K562 (cell line): Measurements from ENCODE around the gene PRRX1. TPM values are rescaled to one million over a fixed set of nuclear protein-coding genes. Genes with fewer than 3 reads are reported as not detected.

Experiments
- ATAC-seq: fragments of 200-7000 bp; cut with Tn5 transposase; 3 replicates; pipeline ENCODE4 v1.9.1; 2020; ENCODE audit warnings: moderate library complexity
- BruUV-seq: library from RNA; stranded (reverse); fragments of 400-500 nt; replicated peaks from 2 replicates; lab custom pipeline; 2021; lab: Mats Ljungman, UMichigan
- CTCF ChIA-PET: fragments of 300-600 bp; formaldehyde crosslinking; extraction: SDS; loops from one replicate; lab custom pipeline; 2021; ENCODE audit warnings: low intra/inter-chr PET ratio; lab: Yijun Ruan, JAX
- POLR2A ChIA-PET: fragments of 300-600, 350-650 bp; sonication (Branson Sonifier 250); formaldehyde crosslinking; extraction: SDS; loops from one replicate; lab custom pipeline; 2021; ENCODE audit warnings: antibody characterized with exemption, inconsistent platforms; lab: Yijun Ruan, JAX
- DNase-seq, 4 experiments: peaks; one replicate each; pipeline versions ENCODE4 v3.0.0 to v3.0.0-alpha.2; 2011 to 2018; ENCODE audit warnings: low spot score in 3 of 4, mixed read lengths in 3 of 4; ENCODE audit errors: extremely low read depth in 1 of 4
- FAIRE-seq: peaks from 2 replicates; lab custom pipeline; 2011; peaks lifted over from hg19 to GRCh38; lab: Jason Lieb, UNC
- H2AFZ ChIP-seq: 2 replicates; pipeline ENCODE4 v1.6.0; 2011; ENCODE audit warnings: low read depth, low read length, control low read depth, inconsistent platforms
- H3K27ac ChIP-seq: fragments of 200-600 bp; 3 replicates; pipeline ENCODE4 v1.8.0; 2011; ENCODE audit warnings: low read depth, mild to moderate bottlenecking, control low read depth, inconsistent platforms, low read length, moderate library complexity, mixed read lengths; ENCODE audit errors: extremely low read depth
- H3K27me3 ChIP-seq, 2 experiments: fragments of 300-600 bp in 1 of 2; 2 replicates in 1 of 2; 3 replicates in 1 of 2; pipeline versions ENCODE4 v1.6.0 to v1.8.0; 2011; ENCODE audit warnings: inconsistent platforms in 2 of 2, low read length in 2 of 2, mild to moderate bottlenecking in 1 of 2, mixed read lengths in 1 of 2, moderate library complexity in 1 of 2; ENCODE audit not compliant: control insufficient read depth in 2 of 2, insufficient read depth in 2 of 2
- H3K36me3 ChIP-seq: fragments of 300-600 bp; 3 replicates; pipeline ENCODE4 v1.8.0; 2011; ENCODE audit warnings: mild to moderate bottlenecking, low read length, inconsistent platforms; ENCODE audit not compliant: control insufficient read depth, insufficient read depth
- H3K4me1 ChIP-seq, 2 experiments: fragments of 200-600 bp in 1 of 2; replicated peaks in 1 of 2; 2 replicates in 1 of 2; 3 replicates in 1 of 2; pipeline versions ENCODE4 v1.5.1 to v1.8.0; 2011; ENCODE audit warnings: inconsistent platforms in 2 of 2, low read length in 2 of 2, mild to moderate bottlenecking in 1 of 2, mixed read lengths in 1 of 2, moderate library complexity in 1 of 2; ENCODE audit not compliant: control insufficient read depth in 2 of 2, insufficient read depth in 2 of 2
- H3K4me2 ChIP-seq: 2 replicates; pipeline ENCODE4 v1.6.1; 2011; ENCODE audit warnings: low read length, control low read depth, inconsistent platforms, mixed read lengths; ENCODE audit not compliant: insufficient read depth
- H3K4me3 ChIP-seq: fragments of 200-600 bp; sonication (generic), shearing (Covaris generic); 2 replicates; pipeline ENCODE4 v1.5.1; 2016; ENCODE audit warnings: control low read depth, inconsistent platforms
- H3K79me2 ChIP-seq: fragments of 200-600 bp; 3 replicates; pipeline ENCODE4 v1.8.0; 2011; ENCODE audit warnings: low read length, inconsistent platforms; ENCODE audit not compliant: control insufficient read depth, insufficient read depth
- H3K9ac ChIP-seq, 2 experiments: 2 replicates each; pipeline versions ENCODE4 v1.6.0 to v1.6.1; 2011; ENCODE audit warnings: low read depth in 2 of 2, low read length in 2 of 2, control low read depth in 1 of 2, inconsistent platforms in 1 of 2, mild to moderate bottlenecking in 1 of 2, mixed read lengths in 1 of 2; ENCODE audit not compliant: insufficient read depth in 1 of 2
- H3K9me1 ChIP-seq: one replicate; pipeline ENCODE4 v1.6.0; 2011; ENCODE audit warnings: inconsistent platforms, mild to moderate bottlenecking, low read length, moderate library complexity; ENCODE audit not compliant: control insufficient read depth, insufficient read depth
- H3K9me3 ChIP-seq: replicated peaks from 2 replicates; pipeline ENCODE4 v1.5.1; 2011; ENCODE audit warnings: low read depth, low read length, inconsistent platforms; ENCODE audit not compliant: control insufficient read depth, insufficient read depth
- H4K20me1 ChIP-seq: replicated peaks from 2 replicates; pipeline ENCODE4 v1.6.1; 2011; ENCODE audit warnings: low read length, inconsistent platforms, mixed read lengths; ENCODE audit not compliant: control insufficient read depth, insufficient read depth
- CTCF ChIP-seq, 3 experiments: IDR thresholded peaks in 2 of 3; conservative IDR thresholded peaks in 1 of 3; 2 replicates each; pipeline ENCODE4 v1.5.1; 2011 to 2012; ENCODE audit warnings: low read length in 3 of 3, mild to moderate bottlenecking in 3 of 3, control low read depth in 2 of 3, improper control_type of control experiment in 1 of 3, inconsistent platforms in 1 of 3, low read depth in 1 of 3, mixed read lengths in 1 of 3, moderate library complexity in 1 of 3; ENCODE audit not compliant: insufficient read depth in 2 of 3
- RBM17 ChIP-seq: fragments of 200-400 bp; formaldehyde crosslinking; IDR thresholded peaks from 2 replicates; pipeline ENCODE4 v1.6.1; 2017; ENCODE audit warnings: low read depth, mild to moderate bottlenecking, low read length, borderline replicate concordance
- REST ChIP-seq, 2 experiments: fragments of 450-650 bp; formaldehyde crosslinking in 1 of 2; IDR thresholded peaks; 2 replicates each; pipeline versions ENCODE4 v1.4.0 to v1.6.1; 2014 to 2020; ENCODE audit warnings: mild to moderate bottlenecking in 2 of 2, borderline replicate concordance in 1 of 2, low read depth in 1 of 2
- WGBS: fragments of 100-300 bp; shearing (Covaris generic); methylation state at CpG from one replicate; pipeline ENCODE4 v1.1.6; 2016; ENCODE audit warnings: low coverage, mixed read lengths; ENCODE audit not compliant: insufficient coverage; ENCODE audit errors: missing lambda C conversion rate; 5-methylcytosine and 5-hydroxymethylcytosine counted together
- in situ Hi-C: fragments of 300-500 bp; cut with MboI; formaldehyde crosslinking; loops from 4 replicates; pipeline ENCODE4 v1.15.0; 2018; ENCODE audit warnings: inconsistent platforms, mixed read lengths
- intact Hi-C: fragments of 100-400 bp; cut with micrococcal nuclease; formaldehyde crosslinking; loops from 2 replicates; pipeline ENCODE4 v1.14.2; 2022
- polyA plus RNA-seq, 8 experiments: library from polyadenylated mRNA; depleted of rRNA in 4 of 8; stranded (reverse) in 5 of 8; unstranded in 3 of 8; fragments of >200 nt; fragmentation: Nextera tagmentation in 2 of 8; fragmentation: Illumina TruSeq in 1 of 8; extraction: Ambion mirVana in 2 of 8; extraction: Trizol in 1 of 8; gene quantifications; 2 replicates each; pipeline versions ENCODE4 v1.2.1 to v1.2.3, GENCODE V29; 2011 to 2014; ENCODE audit warnings: inconsistent platforms in 1 of 8, missing spikeins in 1 of 8
- total RNA-seq, 7 experiments: library from RNA; depleted of rRNA in 6 of 7; stranded (reverse); fragments of >200 nt in 6 of 7; fragmentation: Illumina TruSeq in 2 of 7; extraction: Trizol in 2 of 7; gene quantifications; 2 replicates each; pipeline versions ENCODE4 v1.2.1 to v1.2.3, GENCODE V29; 2011 to 2021; ENCODE audit warnings: low replicate concordance in 1 of 7

Gene PRRX1
- total and polyA plus RNA-seq, 9 of the 15 experiments (the other 6 are each of a cell fraction or from before 2014, with no cell fraction given): not detected

- no TSS peak for BruUV-seq
- H4K20me1 ChIP-seq: no peaks in the 10 kb centered on the region
- no peaks in the 10 kb centered on the region for H3K36me3 ChIP-seq
- no peak overlapping the region for H3K4me3 ChIP-seq
- H3K9me1 ChIP-seq: no peaks in the 10 kb centered on the region
- intact Hi-C loops (no loop called here), in situ Hi-C loops (no loop called here)
- H3K27me3 ChIP-seq: no peaks in the 10 kb centered on the region
- no peaks in the 10 kb centered on the region for H3K79me2 ChIP-seq
- H2AFZ ChIP-seq: no peak overlapping the region
- no peak overlapping the region for H3K27ac ChIP-seq
- ChIA-PET POLR2A (no interaction called here), CTCF (no interaction called here)
- 3% methylated on average over 10 of the region's 10 CpGs for WGBS
- TF ChIP-seq RBM17: no peak
- 0 out of 6 replicates have a peak, but pooled peaks of 1 of the 3 experiments have one; percentile 2 for TF ChIP-seq CTCF (IDR thresholded peaks at IDR 0.05 in 2 of 3, conservative IDR thresholded peaks at IDR 0.05 in 1 of 3; ENCODE audit: insufficient read depth in 2 of 3, low read depth in 1 of 3, low read length in 3 of 3)
- no peak overlapping the region for H3K4me2 ChIP-seq
- no peaks in the 10 kb centered on the region for H3K4me1 ChIP-seq
- H3K9me3 ChIP-seq: peaks cover 2% of the 10 kb centered on the region; the same call in 1 of the 2 replicates
- no peak overlapping the region for H3K9ac ChIP-seq
- no peak for ATAC-seq
- no peak for FAIRE-seq
- DNase-seq: no peak
Measured at GRCh38 chr1:170765712-170766330, 101.9 kb downstream of the PRRX1 start.

- H3K4me1 ChIP-seq: no peaks in the 10 kb centered on the region
- no peaks in the 10 kb centered on the region for H3K36me3 ChIP-seq
- FAIRE-seq (no peak), DNase-seq (no peak), ATAC-seq (no peak)
- H3K27ac ChIP-seq: no peak overlapping the region
- H2AFZ ChIP-seq: no peak overlapping the region
- intact Hi-C loops: no loop called here
- H4K20me1 ChIP-seq: no peaks in the 10 kb centered on the region
- peaks cover 2% of the 10 kb centered on the region; the same call in 1 of the 2 replicates for H3K9me3 ChIP-seq
- H3K79me2 ChIP-seq: no peaks in the 10 kb centered on the region
- no peaks in the 10 kb centered on the region for H3K27me3 ChIP-seq
- no peak overlapping the region for H3K4me2 ChIP-seq
- no peak overlapping the region for H3K9ac ChIP-seq
- BruUV-seq: no TSS peak
- ChIA-PET CTCF (no interaction called here), POLR2A (no interaction called here)
- H3K4me3 ChIP-seq: no peak overlapping the region
- no peaks in the 10 kb centered on the region for H3K9me1 ChIP-seq
- 5% methylated on average over 1 of the region's 1 CpG for WGBS
- in situ Hi-C loops: no loop called here
- TF ChIP-seq REST (IDR thresholded peaks at IDR 0.05; ENCODE audit: borderline replicate concordance) (peak; percentile 19; the same call in 1 of the 2 replicates), REST (CRISPR knock-in tag; IDR thresholded peaks at IDR 0.05; ENCODE audit: low read depth) (no peak)
Measured at GRCh38 chr1:170768929-170769328, 105.0 kb downstream of the PRRX1 start.
